K562 (cell line): ENCODE measurements around the gene C10orf105. TPM values are rescaled to one million over a fixed set of nuclear protein-coding genes. Genes with fewer than 3 reads are reported as not detected.

ENCODE experiments used
- BCL6 ChIP-seq: fragments of 250-450 bp; sonication (Bioruptor Pico); IDR thresholded peaks from 2 replicates; pipeline ENCODE4 v1.4.0; 2020
- CBFA2T3 ChIP-seq: fragments of 450-650 bp; IDR thresholded peaks from 2 replicates; pipeline ENCODE4 v1.6.1; 2017
- CHD2 ChIP-seq: IDR thresholded peaks from 2 replicates; pipeline ENCODE4 v1.6.1; 2011; ENCODE audit warnings: low read depth, low read length
- GTF2B ChIP-seq: IDR thresholded peaks from 2 replicates; pipeline ENCODE4 v1.6.1; 2011; ENCODE audit not compliant: insufficient read length; ENCODE audit errors: extremely low read depth
- HLTF ChIP-seq: fragments of 450-650 bp; IDR thresholded peaks from 2 replicates; pipeline ENCODE4 v1.6.1; 2016
- MAZ ChIP-seq, 2 experiments: fragments of 450-650 bp in 1 of 2; sonication (generic) in 1 of 2; formaldehyde crosslinking; IDR thresholded peaks in 1 of 2; conservative IDR thresholded peaks in 1 of 2; 2 replicates each; pipeline versions ENCODE4 v1.4.0 to v1.5.0; 2020; ENCODE audit warnings: mild to moderate bottlenecking in 1 of 2, missing genetic modification reagents in 1 of 2
- MYC ChIP-seq, 2 experiments: fragments of 250-450 bp in 1 of 2; sonication (Bioruptor Pico) in 1 of 2; IDR thresholded peaks; 2 replicates each; pipeline versions ENCODE4 v1.5.1 to v1.6.1; 2012 to 2021; ENCODE audit warnings: low read depth in 2 of 2, borderline replicate concordance in 1 of 2, improper control_type of control experiment in 1 of 2, low read length in 1 of 2, mild to moderate bottlenecking in 1 of 2, moderate library complexity in 1 of 2
- NFIC ChIP-seq: fragments of 450-650 bp; IDR thresholded peaks from 2 replicates; pipeline ENCODE4 v1.6.1; 2017; ENCODE audit warnings: mild to moderate bottlenecking, inconsistent platforms
- NRF1 ChIP-seq, 2 experiments: fragments of 450-650 bp; IDR thresholded peaks in 1 of 2; conservative IDR thresholded peaks in 1 of 2; 2 replicates each; pipeline ENCODE4 v1.6.1; 2014; ENCODE audit warnings: mild to moderate bottlenecking in 2 of 2
- PHB2 ChIP-seq: fragments of 450-650 bp; IDR thresholded peaks from 2 replicates; pipeline ENCODE4 v1.6.1; 2017; ENCODE audit warnings: low read depth
- POLR2H ChIP-seq: IDR thresholded peaks from 2 replicates; pipeline ENCODE4 v1.6.1; 2016; ENCODE audit warnings: missing genetic modification characterization, low read depth, mild to moderate bottlenecking, control low read depth, missing compliant biosample characterization, moderate library complexity
- SMAD2 ChIP-seq: fragments of 150-350 bp; IDR thresholded peaks from 2 replicates; pipeline ENCODE4 v1.6.1; 2014; ENCODE audit warnings: low read depth, mild to moderate bottlenecking, low read length
- SOX6 ChIP-seq: fragments of 450-650 bp; IDR thresholded peaks from 2 replicates; pipeline ENCODE4 v1.6.1; 2014; ENCODE audit warnings: mild to moderate bottlenecking
- SRF ChIP-seq, 2 experiments: fragments of 250-450, 450-650 bp in 1 of 2; sonication (Bioruptor Pico) in 1 of 2; sonication (generic) in 1 of 2; formaldehyde crosslinking; IDR thresholded peaks; 2 replicates each; pipeline versions ENCODE4 v1.5.0 to v1.5.1; 2020 to 2022; ENCODE audit warnings: mild to moderate bottlenecking in 1 of 2, missing genetic modification reagents in 1 of 2
- TEAD4 ChIP-seq, 2 experiments: sonication (generic) in 1 of 2; formaldehyde crosslinking in 1 of 2; IDR thresholded peaks; 2 replicates each; pipeline versions ENCODE4 v1.6.1 to v1.8.0; 2012 to 2022; ENCODE audit warnings: borderline replicate concordance in 1 of 2, inconsistent platforms in 1 of 2, low read length in 1 of 2, mild to moderate bottlenecking in 1 of 2, missing genetic modification reagents in 1 of 2
- YY1 ChIP-seq, 3 experiments: IDR thresholded peaks; 2 replicates each; pipeline ENCODE4 v1.6.1; 2011; ENCODE audit warnings: low read length in 2 of 3, mild to moderate bottlenecking in 2 of 3, moderate library complexity in 2 of 3, borderline replicate concordance in 1 of 3, control low read depth in 1 of 3, low read depth in 1 of 3; ENCODE audit not compliant: insufficient read depth in 3 of 3, insufficient replicate concordance in 2 of 3, control insufficient read depth in 1 of 3, insufficient read length in 1 of 3; ENCODE audit errors: extremely low read depth in 1 of 3
- ZC3H8 ChIP-seq: fragments of 450-650 bp; IDR thresholded peaks from 2 replicates; pipeline ENCODE4 v1.6.1; 2017
- ZNF280B ChIP-seq: fragments of 250-450 bp; sonication (Bioruptor Pico); IDR thresholded peaks from 2 replicates; pipeline ENCODE4 v1.5.1; 2021; ENCODE audit warnings: mild to moderate bottlenecking
- polyA plus RNA-seq, 8 experiments: library from polyadenylated mRNA; depleted of rRNA in 4 of 8; stranded (reverse) in 5 of 8; unstranded in 3 of 8; fragments of >200 nt; fragmentation: Nextera tagmentation in 2 of 8; fragmentation: Illumina TruSeq in 1 of 8; extraction: Ambion mirVana in 2 of 8; extraction: Trizol in 1 of 8; gene quantifications; 2 replicates each; pipeline versions ENCODE4 v1.2.1 to v1.2.3, GENCODE V29; 2011 to 2014; ENCODE audit warnings: inconsistent platforms in 1 of 8, missing spikeins in 1 of 8
- total RNA-seq, 7 experiments: library from RNA; depleted of rRNA in 6 of 7; stranded (reverse); fragments of >200 nt in 6 of 7; fragmentation: Illumina TruSeq in 2 of 7; extraction: Trizol in 2 of 7; gene quantifications; 2 replicates each; pipeline versions ENCODE4 v1.2.1 to v1.2.3, GENCODE V29; 2011 to 2021; ENCODE audit warnings: low replicate concordance in 1 of 7
- TF ChIP-seq, protein P1 (sequence below), 2 experiments: IDR thresholded peaks; 2 replicates each; pipeline ENCODE4 v1.6.1; 2011; ENCODE audit warnings: borderline replicate concordance in 1 of 2, control low read depth in 1 of 2, low read depth in 1 of 2, low read length in 1 of 2, mild to moderate bottlenecking in 1 of 2, mixed read lengths in 1 of 2, moderate library complexity in 1 of 2; ENCODE audit not compliant: insufficient read depth in 1 of 2, insufficient read length in 1 of 2, poor library complexity in 1 of 2, severe bottlenecking in 1 of 2; ENCODE audit errors: extremely low read depth in 1 of 2
- TF ChIP-seq, protein P2 (sequence below): fragments of 450-650 bp; IDR thresholded peaks from 2 replicates; pipeline ENCODE4 v1.6.1; 2016; ENCODE audit warnings: borderline replicate concordance

Gene C10orf105
- total and polyA plus RNA-seq, 9 of the 15 experiments (the other 6 are each of a cell fraction or from before 2014, with no cell fraction given) = 0.03 to 0.25 (median 0.04) TPM; not detected in 3

- TF ChIP-seq GTF2B (no peak), CBFA2T3 (0 out of 2 replicates have a peak, but pooled peaks have one; percentile 12), SMAD2 (no peak), CHD2 (no peak), ZC3H8 (no peak), BCL6 (no peak), NFIC (0 out of 2 replicates have a peak, but pooled peaks have one; percentile 4), PHB2 (no peak), MAZ (CRISPR knock-in tag; conservative IDR thresholded peaks at IDR 0.05 in 1 of 2, IDR thresholded peaks at IDR 0.05 in 1 of 2) (peak; percentile 31 to 72; a peak in 2 of 4 replicates), HLTF (no peak), SRF (CRISPR knock-in tag; IDR thresholded peaks at IDR 0.05) (peak in 1 of 2 experiments; percentile 91; a peak in 1 of 4 replicates), NRF1 (conservative IDR thresholded peaks at IDR 0.05 in 1 of 2, IDR thresholded peaks at IDR 0.05 in 1 of 2) (peak; percentile 26 to 29; a peak in 2 of 4 replicates), MYC (IDR thresholded peaks at IDR 0.05; ENCODE audit: low read depth, low read length) (peak; percentile 90), MYC (CRISPR knock-in tag; IDR thresholded peaks at IDR 0.05; ENCODE audit: borderline replicate concordance, low read depth) (peak; percentile 16; the same call in 1 of the 2 replicates), TEAD4 (IDR thresholded peaks at IDR 0.05; ENCODE audit: low read length) (peak; percentile 51; the same call in 1 of the 2 replicates), TEAD4 (CRISPR knock-in tag; IDR thresholded peaks at IDR 0.05; ENCODE audit: borderline replicate concordance) (no peak), POLR2H (tag) (no peak), YY1 (IDR thresholded peaks at IDR 0.05; ENCODE audit: borderline replicate concordance in 1 of 3, control insufficient read depth in 1 of 3, extremely low read depth in 1 of 3, insufficient read depth in 3 of 3, insufficient read length in 1 of 3, insufficient replicate concordance in 2 of 3, low read depth in 1 of 3, low read length in 2 of 3) (peak in 2 of 3 experiments; percentile 57 to 73), SOX6 (peak; percentile 22; the same call in 1 of the 2 replicates), ZNF280B (CRISPR knock-in tag) (no peak)
- TF ChIP-seq, protein P1, sequence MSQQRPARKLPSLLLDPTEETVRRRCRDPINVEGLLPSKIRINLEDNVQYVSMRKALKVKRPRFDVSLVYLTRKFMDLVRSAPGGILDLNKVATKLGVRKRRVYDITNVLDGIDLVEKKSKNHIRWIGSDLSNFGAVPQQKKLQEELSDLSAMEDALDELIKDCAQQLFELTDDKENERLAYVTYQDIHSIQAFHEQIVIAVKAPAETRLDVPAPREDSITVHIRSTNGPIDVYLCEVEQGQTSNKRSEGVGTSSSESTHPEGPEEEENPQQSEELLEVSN (IDR thresholded peaks at IDR 0.05; ENCODE audit: borderline replicate concordance in 1 of 2, extremely low read depth in 1 of 2, insufficient read depth in 1 of 2, insufficient read length in 1 of 2, low read depth in 1 of 2, low read length in 1 of 2, poor library complexity in 1 of 2, severe bottlenecking in 1 of 2) = peak in 1 of 2 experiments; percentile 35
- TF ChIP-seq, protein P2, sequence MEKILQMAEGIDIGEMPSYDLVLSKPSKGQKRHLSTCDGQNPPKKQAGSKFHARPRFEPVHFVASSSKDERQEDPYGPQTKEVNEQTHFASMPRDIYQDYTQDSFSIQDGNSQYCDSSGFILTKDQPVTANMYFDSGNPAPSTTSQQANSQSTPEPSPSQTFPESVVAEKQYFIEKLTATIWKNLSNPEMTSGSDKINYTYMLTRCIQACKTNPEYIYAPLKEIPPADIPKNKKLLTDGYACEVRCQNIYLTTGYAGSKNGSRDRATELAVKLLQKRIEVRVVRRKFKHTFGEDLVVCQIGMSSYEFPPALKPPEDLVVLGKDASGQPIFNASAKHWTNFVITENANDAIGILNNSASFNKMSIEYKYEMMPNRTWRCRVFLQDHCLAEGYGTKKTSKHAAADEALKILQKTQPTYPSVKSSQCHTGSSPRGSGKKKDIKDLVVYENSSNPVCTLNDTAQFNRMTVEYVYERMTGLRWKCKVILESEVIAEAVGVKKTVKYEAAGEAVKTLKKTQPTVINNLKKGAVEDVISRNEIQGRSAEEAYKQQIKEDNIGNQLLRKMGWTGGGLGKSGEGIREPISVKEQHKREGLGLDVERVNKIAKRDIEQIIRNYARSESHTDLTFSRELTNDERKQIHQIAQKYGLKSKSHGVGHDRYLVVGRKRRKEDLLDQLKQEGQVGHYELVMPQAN = peak; percentile 47; the same call in 1 of the 2 replicates
Measured at GRCh38 chr10:71684356-71685173, 35.0 kb downstream of the C10orf105 start (continued).
